Smooth muscle cell (in vitro differentiated cells): ENCODE measurements around the gene WDFY4. TPM values are rescaled to one million over a fixed set of nuclear protein-coding genes. Genes with fewer than 3 reads are reported as not detected.

ENCODE experiments used
- DNase-seq: peaks from one replicate; lab custom pipeline; 2025; ENCODE audit not compliant: unreplicated experiment; lab: John Stamatoyannopoulos, UW
- H2AFZ ChIP-seq: fragments of 200-600 bp; sonication (generic); 2 replicates; pipeline ENCODE4 v1.6.0; 2016; ENCODE audit warnings: antibody characterized with exemption, low read depth, mild to moderate bottlenecking
- H3F3A ChIP-seq: fragments of 200-600 bp; sonication (generic); 2 replicates; pipeline ENCODE4 v1.6.0; 2017; ENCODE audit warnings: antibody characterized with exemption, low read depth
- H3K27ac ChIP-seq: fragments of 200-600 bp; sonication (generic); 2 replicates; pipeline ENCODE4 v1.5.1; 2016; ENCODE audit warnings: low read depth, mild to moderate bottlenecking
- H3K27me3 ChIP-seq: fragments of 200-600 bp; sonication (generic); 2 replicates; pipeline ENCODE4 v1.6.1; 2016; ENCODE audit warnings: low read depth, mild to moderate bottlenecking
- H3K36me3 ChIP-seq: fragments of 200-600 bp; sonication (generic); 2 replicates; pipeline ENCODE4 v1.5.1; 2016; ENCODE audit warnings: low read depth
- H3K4me1 ChIP-seq: fragments of 200-600 bp; sonication (generic); 2 replicates; pipeline ENCODE4 v1.5.1; 2016; ENCODE audit warnings: low read depth
- H3K4me2 ChIP-seq: fragments of 200-600 bp; sonication (generic); 2 replicates; pipeline ENCODE4 v1.6.0; 2016; ENCODE audit warnings: mild to moderate bottlenecking
- H3K4me3 ChIP-seq: fragments of 200-600 bp; sonication (generic); 2 replicates; pipeline ENCODE4 v1.5.1; 2016; ENCODE audit warnings: mild to moderate bottlenecking
- H3K79me2 ChIP-seq: fragments of 200-600 bp; sonication (generic); 2 replicates; pipeline ENCODE4 v1.6.0; 2016; ENCODE audit warnings: low read depth, mild to moderate bottlenecking
- H3K9ac ChIP-seq: fragments of 200-600 bp; sonication (generic); 2 replicates; pipeline ENCODE4 v1.6.0; 2016; ENCODE audit warnings: low read depth
- H3K9me3 ChIP-seq: fragments of 200-600 bp; sonication (generic); replicated peaks from 2 replicates; pipeline ENCODE4 v1.5.1; 2016; ENCODE audit warnings: low read depth
- H4K20me1 ChIP-seq: fragments of 200-600 bp; sonication (generic); 2 replicates; pipeline ENCODE4 v1.6.0; 2016; ENCODE audit warnings: low read depth
- WGBS: methylation state at CpG from one replicate; pipeline ENCODE4 v1.1.7; 2016; ENCODE audit warnings: low lambda C conversion rate; 5-methylcytosine and 5-hydroxymethylcytosine counted together
- polyA plus RNA-seq: library from polyadenylated mRNA; unstranded; fragments of >200 nt; fragmentation: Nextera tagmentation; extraction: Ambion mirVana; gene quantifications from 2 replicates; pipeline ENCODE4 v1.2.1, GENCODE V29; 2016
- total RNA-seq: library from RNA; depleted of rRNA; stranded (reverse); fragments of >200 nt; gene quantifications from 2 replicates; pipeline ENCODE4 v1.2.3, GENCODE V29; 2014
- TF ChIP-seq, protein P1 (sequence below): fragments of 200-600 bp; sonication (generic); IDR thresholded peaks from 2 replicates; pipeline ENCODE4 v1.5.1; 2017; ENCODE audit warnings: borderline replicate concordance, mild to moderate bottlenecking, antibody characterized with exemption; ENCODE audit not compliant: insufficient read depth, poor library complexity, severe bottlenecking

The WDFY4 gene
- total and polyA plus RNA-seq, 2 experiments from 2014 or later = not detected

DNA sequence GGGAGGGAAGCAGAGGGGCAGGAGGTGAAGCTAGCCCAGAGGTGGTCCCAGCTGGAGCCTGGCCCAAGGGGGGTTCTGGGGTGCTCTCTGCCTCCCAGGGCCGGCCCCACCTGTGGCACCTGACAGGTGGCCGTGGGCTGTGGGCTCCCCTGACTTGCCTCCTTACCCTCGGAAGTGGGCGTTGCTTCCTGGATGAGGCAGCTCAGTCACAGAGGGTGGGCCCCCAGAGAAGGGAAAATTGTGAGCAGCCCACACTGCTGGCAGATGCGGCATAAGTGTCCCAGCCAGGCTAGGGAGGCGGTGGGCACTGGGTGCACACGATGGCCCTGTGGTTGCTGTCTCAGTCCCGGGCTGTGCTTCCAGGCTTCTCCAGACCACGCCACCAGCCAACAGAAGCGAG, 136.0 kb downstream of the WDFY4 start:
- no peaks in the 10 kb centered on the region for H3K4me1 ChIP-seq
- no peak overlapping the region for H2AFZ ChIP-seq
- H3F3A ChIP-seq = no peaks in the 10 kb centered on the region
- TF ChIP-seq, protein P1, sequence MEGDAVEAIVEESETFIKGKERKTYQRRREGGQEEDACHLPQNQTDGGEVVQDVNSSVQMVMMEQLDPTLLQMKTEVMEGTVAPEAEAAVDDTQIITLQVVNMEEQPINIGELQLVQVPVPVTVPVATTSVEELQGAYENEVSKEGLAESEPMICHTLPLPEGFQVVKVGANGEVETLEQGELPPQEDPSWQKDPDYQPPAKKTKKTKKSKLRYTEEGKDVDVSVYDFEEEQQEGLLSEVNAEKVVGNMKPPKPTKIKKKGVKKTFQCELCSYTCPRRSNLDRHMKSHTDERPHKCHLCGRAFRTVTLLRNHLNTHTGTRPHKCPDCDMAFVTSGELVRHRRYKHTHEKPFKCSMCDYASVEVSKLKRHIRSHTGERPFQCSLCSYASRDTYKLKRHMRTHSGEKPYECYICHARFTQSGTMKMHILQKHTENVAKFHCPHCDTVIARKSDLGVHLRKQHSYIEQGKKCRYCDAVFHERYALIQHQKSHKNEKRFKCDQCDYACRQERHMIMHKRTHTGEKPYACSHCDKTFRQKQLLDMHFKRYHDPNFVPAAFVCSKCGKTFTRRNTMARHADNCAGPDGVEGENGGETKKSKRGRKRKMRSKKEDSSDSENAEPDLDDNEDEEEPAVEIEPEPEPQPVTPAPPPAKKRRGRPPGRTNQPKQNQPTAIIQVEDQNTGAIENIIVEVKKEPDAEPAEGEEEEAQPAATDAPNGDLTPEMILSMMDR = no peak
- H3K4me3 ChIP-seq = no peak overlapping the region
- no peaks in the 10 kb centered on the region for H4K20me1 ChIP-seq
- 95% methylated on average over 10 of the region's 10 CpGs for WGBS
- no peaks in the 10 kb centered on the region for H3K36me3 ChIP-seq
- no peak for DNase-seq
- no peak overlapping the region for H3K4me2 ChIP-seq
- no peaks in the 10 kb centered on the region for H3K79me2 ChIP-seq
- no peaks in the 10 kb centered on the region for H3K9me3 ChIP-seq
- H3K27me3 ChIP-seq = peaks cover 16% of the 10 kb centered on the region
- no peak overlapping the region for H3K9ac ChIP-seq
- H3K27ac ChIP-seq = no peak overlapping the region

DNA sequence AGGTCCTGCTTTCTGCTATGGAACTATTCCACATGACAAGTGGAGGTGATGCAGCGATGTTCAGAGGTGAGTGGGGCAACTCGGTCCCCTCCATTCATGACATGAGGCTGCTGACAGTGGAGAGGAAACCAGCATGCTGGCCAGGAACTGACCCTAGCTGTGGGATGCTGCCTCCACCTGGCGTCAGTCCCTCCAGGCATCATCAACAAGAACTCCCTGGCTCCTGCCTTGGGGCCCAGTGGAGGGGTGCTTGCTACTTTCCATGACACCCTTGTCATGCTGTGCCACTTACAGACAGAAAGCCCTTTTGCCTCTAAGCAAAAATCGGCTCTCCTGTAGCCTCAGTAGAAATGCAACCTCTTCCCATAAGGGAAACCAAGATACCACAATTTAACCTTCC, 136.4 kb downstream of the WDFY4 start:
- H4K20me1 ChIP-seq = no peaks in the 10 kb centered on the region
- no peak overlapping the region for H3K9ac ChIP-seq
- TF ChIP-seq, protein P1 = no peak
- 90% methylated on average over 4 of the region's 4 CpGs for WGBS
- H3K27ac ChIP-seq = no peak overlapping the region
- no peak overlapping the region for H2AFZ ChIP-seq
- no peak overlapping the region for H3K4me3 ChIP-seq
- H3K4me1 ChIP-seq = no peaks in the 10 kb centered on the region
- peaks cover 16% of the 10 kb centered on the region for H3K27me3 ChIP-seq
- H3K79me2 ChIP-seq = no peaks in the 10 kb centered on the region
- DNase-seq = no peak
- H3K4me2 ChIP-seq = no peak overlapping the region
- H3K9me3 ChIP-seq = no peaks in the 10 kb centered on the region
- no peaks in the 10 kb centered on the region for H3K36me3 ChIP-seq
- H3F3A ChIP-seq = no peaks in the 10 kb centered on the region

DNA sequence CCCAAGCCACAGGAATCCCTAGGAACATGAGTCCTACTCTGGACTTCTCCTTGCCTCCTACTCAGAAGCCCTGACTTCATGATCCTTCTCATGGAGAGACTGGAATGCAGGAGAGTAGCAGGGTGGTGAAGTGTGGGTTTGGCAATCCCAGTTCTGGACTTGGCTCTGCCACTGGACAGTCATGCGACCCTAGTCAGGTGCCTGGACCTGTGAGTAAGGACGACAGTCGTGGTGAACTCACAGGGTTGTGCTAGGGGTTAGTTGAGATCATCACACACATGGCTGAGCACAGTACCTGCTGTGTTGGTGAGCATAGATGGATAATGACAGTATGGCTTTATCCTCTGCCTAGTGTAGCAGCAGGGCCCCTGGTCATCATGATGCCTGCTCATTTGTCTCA, 137.0 kb downstream of the WDFY4 start:
- Histone ChIP-seq H3K4me3 (no peak overlapping the region), H4K20me1 (no peaks in the 10 kb centered on the region), H3K27ac (no peak overlapping the region), H3K79me2 (no peaks in the 10 kb centered on the region), H3K36me3 (no peaks in the 10 kb centered on the region), H3K9ac (no peak overlapping the region), H3K27me3 (peaks cover 16% of the 10 kb centered on the region), H3K4me2 (no peak overlapping the region), H3K4me1 (no peaks in the 10 kb centered on the region), H3F3A (no peaks in the 10 kb centered on the region), H3K9me3 (no peaks in the 10 kb centered on the region), H2AFZ (no peak overlapping the region)
- 84% methylated on average over 3 of the region's 3 CpGs for WGBS
- TF ChIP-seq, protein P1 = no peak
- DNase-seq = no peak

DNA sequence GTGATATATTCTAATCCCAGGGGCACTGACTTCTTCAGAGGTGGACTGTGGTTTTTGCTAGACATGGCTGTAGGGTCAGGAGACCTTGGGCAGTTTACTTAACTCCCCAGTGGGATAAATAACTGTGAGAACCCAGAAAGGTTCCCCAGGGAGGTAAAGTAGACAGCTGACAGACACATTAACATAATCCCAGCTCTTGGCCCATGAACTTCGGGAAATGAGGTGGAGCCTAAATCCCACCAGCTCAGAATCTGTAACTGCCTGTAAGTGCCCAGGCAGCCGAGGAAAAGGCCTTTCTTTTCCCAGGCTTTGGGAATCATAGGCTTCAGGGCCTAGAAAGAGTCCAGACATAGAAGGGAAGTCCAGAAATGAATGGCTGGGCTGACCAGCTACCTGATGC, 149.0 kb downstream of the WDFY4 start:
- Histone ChIP-seq H3K9ac (no peak overlapping the region), H3K79me2 (no peaks in the 10 kb centered on the region), H2AFZ (no peak overlapping the region), H3K36me3 (no peaks in the 10 kb centered on the region), H3K27ac (no peak overlapping the region), H4K20me1 (no peaks in the 10 kb centered on the region), H3K27me3 (no peaks in the 10 kb centered on the region), H3K9me3 (no peaks in the 10 kb centered on the region), H3F3A (no peaks in the 10 kb centered on the region), H3K4me3 (no peak overlapping the region), H3K4me2 (no peak overlapping the region), H3K4me1 (peaks cover 1% of the 10 kb centered on the region)
- TF ChIP-seq, protein P1 = no peak
- no peak for DNase-seq
- WGBS = 74% methylated on average over 2 of the region's 2 CpGs
